HG03378 (cell line): ENCODE data around the gene GPC1.
"Not testable (repeated sequence)": the region's sequence is repeated elsewhere in the genome, so short reads cannot be mapped to it uniquely, and the experiment has no call there.

ENCODE experiments used
- ATAC-seq: cut with Tn5 transposase; IDR thresholded peaks from one replicate; pipeline ENCODE4 v1.9.1; 2021; ENCODE audit warnings: mild to moderate bottlenecking, moderate library complexity; ENCODE audit not compliant: unreplicated experiment

The GPC1 gene, protein sequence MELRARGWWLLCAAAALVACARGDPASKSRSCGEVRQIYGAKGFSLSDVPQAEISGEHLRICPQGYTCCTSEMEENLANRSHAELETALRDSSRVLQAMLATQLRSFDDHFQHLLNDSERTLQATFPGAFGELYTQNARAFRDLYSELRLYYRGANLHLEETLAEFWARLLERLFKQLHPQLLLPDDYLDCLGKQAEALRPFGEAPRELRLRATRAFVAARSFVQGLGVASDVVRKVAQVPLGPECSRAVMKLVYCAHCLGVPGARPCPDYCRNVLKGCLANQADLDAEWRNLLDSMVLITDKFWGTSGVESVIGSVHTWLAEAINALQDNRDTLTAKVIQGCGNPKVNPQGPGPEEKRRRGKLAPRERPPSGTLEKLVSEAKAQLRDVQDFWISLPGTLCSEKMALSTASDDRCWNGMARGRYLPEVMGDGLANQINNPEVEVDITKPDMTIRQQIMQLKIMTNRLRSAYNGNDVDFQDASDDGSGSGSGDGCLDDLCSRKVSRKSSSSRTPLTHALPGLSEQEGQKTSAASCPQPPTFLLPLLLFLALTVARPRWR

DNA sequence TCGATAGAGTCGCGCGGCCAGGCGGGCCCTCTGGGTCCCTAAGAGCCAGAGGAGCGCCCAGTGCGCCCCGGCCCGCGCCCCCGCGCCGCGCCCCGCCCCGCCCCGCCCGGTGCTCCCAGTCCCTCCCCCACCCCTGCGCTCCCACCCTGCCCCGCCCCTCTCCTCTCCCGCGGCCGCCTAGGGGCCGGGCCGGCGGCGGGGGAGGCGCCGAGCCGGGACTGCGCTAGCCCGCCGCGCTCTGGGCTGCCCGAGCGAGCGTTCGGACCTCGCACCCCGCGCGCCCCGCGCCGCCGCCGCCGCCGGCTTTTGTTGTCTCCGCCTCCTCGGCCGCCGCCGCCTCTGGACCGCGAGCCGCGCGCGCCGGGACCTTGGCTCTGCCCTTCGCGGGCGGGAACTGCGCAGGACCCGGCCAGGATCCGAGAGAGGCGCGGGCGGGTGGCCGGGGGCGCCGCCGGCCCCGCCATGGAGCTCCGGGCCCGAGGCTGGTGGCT lies at the start of gene GPC1:
GPC1 (plus strand) TSS at position 207 of the 491 bp plus-strand sequence; CDS start at position 463, 256 bp downstream.
- ATAC-seq = no peak

DNA sequence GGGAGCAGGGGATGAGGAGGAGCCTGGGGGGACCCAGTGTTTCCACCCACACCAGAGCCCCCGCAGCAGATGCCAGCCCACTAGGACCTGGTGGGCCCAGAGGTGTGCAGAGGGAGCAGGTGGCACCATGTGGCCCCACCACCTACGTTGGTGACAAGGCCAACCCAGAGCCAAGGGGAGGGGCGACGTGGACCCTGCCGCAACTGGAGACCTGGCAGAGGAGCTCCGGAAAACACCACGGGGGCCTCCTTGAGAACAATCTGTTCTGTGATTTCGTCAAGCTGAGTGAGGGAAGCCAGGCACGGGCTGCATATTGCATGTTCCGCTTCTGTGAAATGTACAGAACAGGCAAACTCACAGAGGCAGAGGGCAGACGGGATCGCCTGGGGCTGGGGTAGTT lies 49.1 kb upstream of the GPC1 start:
- no peak for ATAC-seq

DNA sequence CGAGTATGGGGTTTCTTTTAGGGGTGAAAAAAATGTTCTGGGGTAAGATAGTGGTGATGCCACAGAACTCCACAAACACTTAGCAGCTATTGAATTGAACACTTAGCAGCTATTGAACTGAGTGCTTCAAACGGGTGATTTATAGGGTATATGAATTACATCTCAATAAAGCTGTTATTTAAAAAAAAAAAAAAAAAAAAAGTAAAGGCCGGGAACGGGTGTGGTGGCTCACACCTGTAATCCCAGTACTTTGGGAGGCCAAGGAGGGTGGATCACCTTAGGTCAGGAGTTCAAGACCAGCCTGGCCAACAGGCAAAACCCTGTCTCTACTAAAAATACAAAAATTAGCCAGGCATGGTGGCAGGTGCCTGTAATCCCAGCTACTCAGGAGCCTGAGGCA lies 48.7 kb upstream of the GPC1 start:
- ATAC-seq = not testable (repeated sequence)

DNA sequence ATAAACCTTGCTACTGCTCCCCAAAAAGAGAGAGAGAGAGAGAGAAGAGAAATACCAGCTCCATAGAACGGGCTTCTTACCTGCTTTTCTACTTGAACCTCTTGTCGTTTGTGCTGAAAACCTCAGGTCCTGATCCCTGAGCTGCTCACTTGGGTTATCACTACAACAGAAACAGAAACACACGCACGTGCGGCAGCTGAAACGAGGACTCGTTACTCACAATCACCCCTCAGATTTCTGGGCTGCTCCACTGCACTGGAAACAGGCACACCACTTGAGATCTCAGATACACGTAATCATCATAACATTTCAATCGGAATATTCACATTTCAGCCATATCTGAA lies 48.2 kb upstream of the GPC1 start:
- ATAC-seq = no peak

DNA sequence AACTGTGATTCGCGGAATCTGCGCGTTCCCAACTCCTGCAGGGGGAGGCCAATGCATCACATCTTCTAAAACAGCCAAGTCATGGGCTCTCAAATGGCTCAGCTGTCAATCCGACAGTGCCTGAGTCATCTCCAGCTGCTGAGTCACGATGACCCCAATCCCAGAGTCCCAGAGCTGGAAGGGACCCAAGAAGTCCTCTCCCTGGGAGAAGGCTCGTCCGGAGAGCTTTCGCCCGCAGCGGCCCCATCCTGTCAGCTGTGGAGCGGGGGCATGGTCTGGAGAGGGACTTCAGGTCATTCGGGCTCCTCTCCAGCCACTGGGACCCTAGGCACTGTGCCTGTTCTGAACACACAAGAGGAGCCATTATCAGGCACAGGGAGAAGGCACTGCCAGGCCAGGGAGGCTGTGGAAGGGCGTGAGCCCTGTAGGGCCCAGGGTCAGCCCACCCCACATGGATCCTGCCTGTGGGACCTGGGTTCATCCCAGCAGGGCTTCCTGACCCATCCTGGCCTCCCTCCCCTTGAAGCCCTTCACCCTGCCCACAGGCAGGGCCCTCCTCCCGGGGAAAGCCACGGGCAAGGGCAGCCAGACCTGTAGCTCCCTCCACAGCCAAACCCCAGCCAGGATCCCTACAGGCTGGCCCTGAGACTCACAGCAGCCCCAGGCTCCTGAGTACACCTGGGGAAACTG lies 47.6 kb upstream of the GPC1 start:
- no peak for ATAC-seq

DNA sequence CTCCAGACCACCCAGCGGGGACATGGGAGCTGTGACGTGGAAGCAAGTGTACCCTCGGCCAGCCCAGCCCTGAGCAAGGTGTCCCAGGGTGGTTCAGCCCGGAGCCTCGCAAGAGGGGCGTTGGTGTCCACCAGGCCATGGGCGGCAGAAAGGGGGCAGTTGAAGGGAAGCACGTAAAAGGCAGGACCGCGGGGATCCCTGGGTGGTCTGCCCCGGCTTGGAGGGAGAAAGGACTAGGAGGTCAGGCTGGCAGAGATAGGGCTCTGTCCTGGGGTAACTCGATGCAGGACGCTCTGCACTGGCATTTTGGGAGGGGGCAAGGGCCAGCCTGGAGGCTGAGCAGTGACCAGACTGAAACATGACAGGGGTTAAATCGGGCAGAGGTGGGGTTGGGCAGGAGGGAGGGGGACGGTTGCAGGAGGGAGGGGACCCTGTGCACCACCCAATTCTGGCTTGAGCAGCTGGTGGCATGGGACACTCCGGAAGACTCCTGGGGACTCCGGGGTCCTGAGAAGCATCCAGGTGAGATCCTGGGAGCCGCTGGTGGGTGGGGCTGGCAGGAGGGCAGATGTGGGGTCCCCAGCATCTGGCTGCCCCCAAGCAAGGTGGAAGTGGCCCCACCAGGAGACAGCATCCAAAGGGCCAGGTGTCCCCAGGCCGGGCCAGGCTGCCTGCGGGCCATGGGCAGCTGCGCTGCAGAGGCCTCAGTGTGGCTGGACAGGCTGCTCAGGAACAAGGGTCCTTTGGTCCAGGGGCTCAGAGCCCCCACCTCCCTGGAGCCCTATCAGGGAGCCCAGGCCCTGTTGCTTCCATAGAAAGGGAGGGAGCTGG lies 46.8 kb upstream of the GPC1 start:
- ATAC-seq = no peak

DNA sequence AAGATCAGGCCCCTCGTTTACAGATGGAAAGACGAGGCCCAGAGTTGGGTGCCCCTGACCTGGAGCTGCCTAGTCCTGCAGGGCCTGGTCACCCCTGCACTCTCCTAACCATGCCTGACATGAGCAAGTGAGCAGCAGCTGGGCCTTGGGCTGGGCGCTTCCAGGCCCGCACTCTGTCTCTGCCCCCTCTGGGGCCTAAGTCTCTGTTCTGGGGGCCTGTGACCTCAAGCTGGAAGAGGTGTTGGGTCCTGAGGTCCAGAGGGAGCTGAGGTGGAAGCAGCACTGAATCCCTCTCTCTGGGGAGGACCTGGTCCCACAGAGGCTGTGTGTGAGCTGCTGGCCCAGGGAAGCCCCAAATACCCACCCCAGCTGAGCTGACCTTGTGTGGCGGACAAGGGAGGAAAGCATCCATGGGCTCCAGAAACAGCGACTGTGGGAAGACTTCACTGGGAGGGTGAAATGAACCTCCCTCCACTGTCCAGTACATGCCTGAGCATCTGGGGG lies 46.1 kb upstream of the GPC1 start:
- no peak for ATAC-seq

DNA sequence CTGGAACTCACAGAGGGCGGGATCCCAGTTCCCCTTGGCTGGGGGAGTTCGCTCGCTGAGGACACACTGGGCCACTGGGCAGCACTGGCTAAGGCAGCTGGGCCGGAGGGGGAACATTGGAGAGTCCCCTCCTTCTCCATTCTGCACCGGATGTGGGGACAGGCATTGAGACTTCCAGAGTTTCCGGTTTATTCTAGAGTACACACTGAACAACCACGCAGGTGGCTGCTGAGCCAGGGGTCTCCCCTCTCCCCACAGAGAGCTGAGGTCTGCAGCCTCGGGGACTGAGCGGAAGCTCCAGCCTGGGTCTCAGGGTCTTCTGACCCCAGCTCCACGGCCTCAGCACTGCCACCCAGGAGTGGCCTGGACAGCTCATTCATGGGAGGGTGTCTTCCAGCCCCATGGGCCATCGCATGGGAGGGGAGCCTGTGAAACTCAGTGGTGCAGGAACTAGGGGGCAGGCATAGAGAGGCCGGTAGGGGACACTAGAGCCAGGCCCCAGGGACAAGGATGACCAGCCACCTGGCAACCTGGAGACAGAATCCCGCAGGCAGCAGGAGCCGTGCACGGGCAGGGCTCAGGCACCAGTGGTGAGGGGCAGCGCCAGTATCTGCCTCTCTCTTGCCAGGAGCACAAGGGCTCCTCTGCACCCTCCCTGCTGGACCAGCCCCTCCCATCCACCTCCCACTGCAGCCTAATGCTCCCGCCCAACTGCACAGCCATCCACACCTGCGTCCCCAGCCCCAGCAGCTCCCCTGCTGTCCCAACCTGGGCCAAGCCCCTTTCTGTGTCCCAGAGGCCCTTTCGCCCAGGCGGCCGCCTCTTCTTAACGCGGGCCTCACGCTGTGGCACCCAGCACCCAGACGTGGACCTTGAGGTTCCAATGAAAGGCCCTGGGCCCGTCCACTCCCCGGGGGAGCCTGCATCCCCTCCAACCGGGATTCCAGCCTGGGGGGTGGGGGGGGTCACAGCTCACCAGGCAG lies 45.1 kb upstream of the GPC1 start:
- no peak for ATAC-seq

DNA sequence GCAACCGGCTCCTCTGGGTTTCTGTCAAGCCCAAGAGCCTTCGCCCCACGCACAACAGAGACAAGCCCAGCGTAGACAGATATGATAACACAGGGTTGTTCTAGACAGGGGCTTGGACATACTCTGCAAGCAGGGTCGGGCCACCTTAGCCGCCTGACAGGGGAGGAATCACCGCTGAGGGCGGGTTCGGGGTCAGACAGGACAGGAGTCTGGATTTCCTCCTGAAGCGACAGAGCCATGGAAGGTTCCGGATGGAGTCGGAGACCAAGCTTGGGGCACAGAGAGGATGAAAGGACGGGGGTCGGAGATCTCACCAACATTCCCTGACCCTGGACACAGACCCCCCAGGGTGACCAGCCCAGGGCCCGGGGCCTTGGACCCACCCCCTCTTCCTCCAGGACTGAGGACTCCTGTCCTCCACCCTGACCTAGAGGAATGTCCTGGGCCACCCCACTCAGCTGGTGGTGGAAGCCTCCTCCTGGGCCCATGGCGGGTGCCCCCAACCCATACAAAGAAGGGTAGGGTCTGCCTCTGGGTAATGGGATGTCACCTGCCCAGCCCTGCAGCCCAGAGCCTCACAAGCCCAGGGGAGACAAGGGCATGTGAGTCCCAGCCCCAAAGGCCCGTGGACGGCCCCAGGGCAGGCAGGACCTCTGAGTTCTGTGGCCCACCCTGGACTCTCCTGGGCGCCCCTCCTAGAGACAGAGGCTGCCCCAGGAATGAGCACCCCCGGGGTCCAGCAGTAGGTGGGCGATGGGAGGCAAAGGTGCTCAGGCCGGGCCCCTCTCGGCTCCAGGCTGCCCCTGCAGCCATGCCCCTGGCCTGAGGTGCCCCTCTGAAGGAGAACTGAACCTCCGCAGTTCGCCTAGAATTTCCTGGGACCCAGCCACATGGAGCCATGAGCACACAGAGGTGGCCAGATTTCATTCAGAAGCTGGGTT lies 44.1 kb upstream of the GPC1 start:
- no peak for ATAC-seq

DNA sequence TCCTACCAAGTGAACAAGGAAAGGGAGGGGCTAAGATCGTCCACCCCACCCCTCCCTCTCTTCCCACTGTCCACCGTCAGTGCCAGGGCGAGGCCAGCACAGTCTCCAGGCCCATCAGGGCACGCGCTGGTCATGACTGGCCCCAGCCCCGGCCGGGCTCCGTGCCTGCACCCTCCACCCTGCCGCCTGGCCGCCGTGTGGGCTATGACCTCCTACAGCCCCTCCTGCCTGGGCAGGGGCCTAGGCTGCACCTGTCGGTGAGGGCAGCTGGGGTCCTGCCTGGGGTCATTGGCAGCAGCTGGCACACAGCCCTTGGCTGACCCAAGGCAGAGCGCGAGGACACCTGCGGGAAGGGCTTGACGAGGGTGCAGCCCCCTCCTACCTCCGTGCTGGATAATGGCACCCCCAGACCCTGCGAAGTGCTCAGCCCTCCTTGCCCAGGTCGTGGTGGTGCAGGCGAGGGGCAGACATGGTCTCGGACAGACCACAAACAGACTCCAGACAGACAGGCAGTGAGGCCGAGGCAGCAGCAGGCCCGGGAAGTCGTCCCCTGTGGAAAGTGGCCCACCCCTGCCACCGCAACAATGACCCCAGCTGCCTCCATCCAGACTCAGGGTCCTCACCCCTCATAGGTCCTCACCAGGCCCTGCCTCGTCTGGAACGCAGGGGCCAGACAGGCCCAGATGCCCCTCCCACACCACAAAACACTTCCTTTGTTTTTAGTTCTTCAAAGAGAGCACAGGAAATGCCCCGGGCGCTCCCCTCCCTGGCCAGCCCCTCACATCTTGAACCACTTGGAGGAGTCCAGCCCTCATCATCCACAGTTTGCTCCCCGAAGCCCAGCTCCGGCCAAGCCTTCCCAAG lies 43.1 kb upstream of the GPC1 start:
- no peak for ATAC-seq

DNA sequence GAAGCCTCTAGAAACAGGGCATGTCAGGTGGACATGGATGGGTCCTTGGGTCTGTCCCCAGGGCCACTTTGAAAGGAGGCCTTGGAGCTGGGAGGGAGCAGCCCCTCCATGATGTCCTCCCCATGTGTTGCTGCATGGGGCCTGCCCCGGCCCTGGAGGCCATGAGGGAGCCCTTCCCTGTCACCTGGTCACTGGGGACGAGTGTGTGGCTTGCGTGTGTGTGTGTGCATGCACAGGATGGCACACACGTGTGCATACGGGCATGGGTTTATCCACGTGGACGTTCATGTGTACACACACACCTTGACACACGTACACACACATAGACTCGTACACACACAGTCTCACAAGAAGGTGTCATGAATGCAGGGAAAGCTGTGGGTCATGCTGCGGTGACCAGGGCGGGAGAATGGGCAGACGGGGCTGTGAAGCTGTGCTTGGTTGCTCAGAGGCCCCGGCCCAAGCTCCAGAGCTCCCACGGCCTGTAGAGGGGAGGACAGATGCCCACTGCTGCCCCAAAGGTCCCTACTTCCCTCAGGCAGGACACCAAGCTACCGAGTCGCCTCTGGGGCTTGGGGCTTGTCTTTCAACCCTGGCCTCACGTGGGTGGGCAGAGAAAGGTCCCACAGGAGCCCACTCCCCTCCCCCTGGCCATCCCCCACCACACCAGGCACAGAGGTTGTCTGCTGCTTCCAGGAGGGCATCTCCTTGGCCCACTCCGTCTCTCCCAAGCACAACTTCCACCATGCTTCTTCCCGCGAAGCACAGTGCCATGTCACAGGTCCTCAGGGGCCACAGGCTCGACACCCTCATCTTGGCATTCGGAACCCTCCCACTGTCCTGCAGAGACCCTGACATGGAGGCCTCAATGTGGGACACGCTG lies 42.3 kb upstream of the GPC1 start:
- ATAC-seq = no peak

DNA sequence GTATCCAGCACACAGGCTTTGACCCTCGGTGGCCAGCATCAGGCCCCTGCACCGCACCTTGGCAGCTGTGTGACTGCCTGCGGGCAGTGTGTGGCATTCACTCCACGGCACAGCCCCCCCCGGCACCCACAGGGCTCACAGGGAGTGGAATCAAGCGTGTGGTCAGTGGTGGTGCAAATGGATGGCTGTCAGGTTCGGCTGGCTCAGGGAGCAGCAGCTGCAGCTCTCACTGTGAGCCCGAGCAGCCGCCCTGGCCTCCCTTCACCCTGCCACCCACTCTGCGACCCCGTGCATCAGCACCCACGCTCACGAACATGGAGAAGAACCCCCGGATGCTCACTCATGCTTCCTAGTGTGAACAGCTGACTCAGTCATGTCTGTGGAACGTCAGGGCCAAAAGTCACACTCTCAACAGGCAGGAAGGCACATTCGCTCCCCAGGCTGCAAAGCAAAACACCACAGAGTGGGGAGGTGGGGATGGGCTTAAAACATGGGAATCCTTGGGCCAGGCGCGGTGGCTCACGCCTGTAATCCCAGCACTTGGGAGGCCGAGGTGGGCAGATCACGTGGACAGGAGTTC lies 41.5 kb upstream of the GPC1 start:
- ATAC-seq = no peak

DNA sequence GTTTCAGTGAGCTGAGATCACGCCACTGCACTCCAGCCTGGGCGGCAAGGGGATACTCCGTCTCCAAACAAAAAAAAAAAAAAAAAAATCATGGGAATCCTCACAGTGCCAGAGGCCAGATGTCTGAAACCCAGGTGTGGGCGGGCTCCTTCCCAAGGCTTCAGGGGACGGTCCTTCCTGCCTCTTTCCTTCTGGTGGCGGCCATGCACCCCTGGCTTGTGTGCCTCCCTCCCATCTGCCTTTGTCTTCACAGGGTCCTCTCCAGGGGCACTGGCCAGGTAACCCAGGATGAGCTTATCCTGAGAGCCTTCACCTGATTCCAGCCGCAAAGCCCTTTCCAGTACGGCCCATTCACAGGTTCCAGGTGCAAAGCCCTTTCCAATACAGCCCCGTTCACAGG lies 40.9 kb upstream of the GPC1 start:
- ATAC-seq = no peak

DNA sequence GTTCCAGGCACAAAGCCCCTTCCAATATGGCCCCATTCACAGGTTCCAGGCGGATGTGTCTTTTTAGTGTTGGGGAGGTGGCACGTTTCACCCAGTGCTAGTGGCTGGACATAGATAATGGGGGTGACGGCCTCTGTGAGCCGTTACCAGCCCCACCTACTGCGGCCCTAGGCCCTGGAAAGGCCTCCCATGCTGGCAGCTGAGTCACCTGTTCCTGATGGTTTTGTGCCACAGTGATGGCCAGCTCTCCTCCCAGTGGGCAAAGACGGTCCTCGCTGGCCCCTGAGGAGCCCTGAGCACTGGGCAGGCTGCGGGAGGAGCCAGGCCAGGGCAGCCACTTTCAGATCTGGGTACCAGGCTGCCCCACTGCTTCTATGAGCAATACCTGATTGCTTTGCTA lies 40.0 kb upstream of the GPC1 start:
- no peak for ATAC-seq

DNA sequence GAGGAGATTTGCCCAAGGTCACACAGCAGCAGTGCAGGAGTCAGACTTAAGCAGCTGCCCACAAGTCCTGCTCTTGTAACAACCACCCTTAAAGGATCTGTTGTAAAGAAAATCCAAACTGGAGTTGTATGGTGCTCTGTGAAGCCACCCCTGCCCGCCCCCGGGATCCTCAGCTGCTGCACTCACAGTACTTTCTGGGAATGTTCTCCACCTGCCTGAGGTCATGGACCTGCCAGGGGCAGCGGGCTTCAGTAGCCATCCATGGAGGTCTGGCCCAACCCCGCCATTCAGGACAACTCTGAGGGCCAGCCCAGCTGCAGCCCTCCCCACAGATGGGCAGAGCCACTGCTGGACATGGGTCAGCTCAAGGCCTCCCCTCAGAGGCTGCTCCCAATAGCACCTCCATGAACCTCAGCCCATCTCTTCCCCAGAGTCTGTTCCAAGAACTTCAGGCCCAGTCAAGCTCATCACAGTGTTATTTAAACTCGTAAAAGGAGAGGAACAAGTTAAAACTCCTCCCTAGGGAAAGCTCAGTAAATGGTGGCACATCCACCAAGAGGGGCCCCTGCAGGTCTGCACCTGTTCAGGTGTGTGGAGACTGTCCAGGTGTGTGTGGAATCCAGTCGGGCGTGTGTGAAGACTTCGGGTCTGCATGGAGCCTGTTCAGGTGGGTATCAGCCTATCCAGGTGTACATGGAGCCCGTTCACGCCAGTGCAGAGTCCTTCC lies 39.4 kb upstream of the GPC1 start:
- ATAC-seq = no peak
